Activated T-cell treated with anti-CD3 and anti-CD28 coated beads, Interleukin-2, amount 50 U/mL, for 4 hours (primary cell): ENCODE measurements around the gene ALDOB. TPM values are rescaled to one million over a fixed set of nuclear protein-coding genes. Genes with fewer than 3 reads are reported as not detected.

Source experiments
- ATAC-seq, 2 donors: fragments of 200-7000 bp; cut with Tn5 transposase; one replicate each; pipeline ENCODE4 v1.10.0; 2021
- DNase-seq: peaks from one replicate; pipeline ENCODE4 v3.0.0-alpha.2; 2020
- H3K27me3 Mint-ChIP-seq: one replicate; pipeline ENCODE4 v1.8.0; 2021; ENCODE audit warnings: low read depth, mixed read lengths
- H3K36me3 Mint-ChIP-seq: one replicate; pipeline ENCODE4 v1.8.0; 2022; ENCODE audit warnings: mixed read lengths; ENCODE audit not compliant: insufficient read depth
- H3K4me1 Mint-ChIP-seq: one replicate; pipeline ENCODE4 v1.8.0; 2021; ENCODE audit warnings: low read depth, mixed read lengths
- H3K4me3 Mint-ChIP-seq: one replicate; pipeline ENCODE4 v1.8.0; 2021; ENCODE audit warnings: mild to moderate bottlenecking, moderate library complexity, mixed read lengths
- H3K9me3 Mint-ChIP-seq: one replicate; pipeline ENCODE4 v1.8.0; 2021; ENCODE audit warnings: mixed read lengths
- total RNA-seq, 3 donors: library from RNA; stranded (reverse); gene quantifications; one replicate each; pipeline ENCODE4 v1.2.1, GENCODE V29; 2021

Gene ALDOB
- total RNA-seq, 3 donors from 2014 or later, result 0.79 to 1.3 (median 0.89) TPM

DNA sequence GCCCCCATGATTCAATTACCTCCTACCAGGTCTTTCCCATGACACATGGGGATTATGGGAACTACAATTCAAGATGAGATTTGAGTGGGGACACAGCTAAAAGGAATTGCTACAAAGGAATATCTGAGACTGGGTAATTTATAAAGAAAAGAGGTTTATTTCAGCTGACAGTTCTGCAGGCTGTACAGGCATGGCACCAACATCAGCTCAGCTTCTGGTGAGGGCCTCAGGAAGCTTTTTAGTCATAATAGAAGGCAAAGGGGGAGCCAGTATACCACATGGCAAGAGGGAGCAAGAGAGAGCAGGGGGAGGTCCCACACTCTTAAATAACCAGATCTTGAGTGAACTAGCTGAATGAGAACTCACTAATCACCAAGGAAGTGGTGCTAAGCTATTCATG lies 11.2 kb upstream of the ALDOB start:
- H3K36me3 Mint-ChIP-seq, result no peaks in the 10 kb centered on the region
- no peaks in the 10 kb centered on the region for H3K9me3 Mint-ChIP-seq
- peaks cover 10% of the 10 kb centered on the region for H3K4me1 Mint-ChIP-seq
- peaks cover 58% of the 10 kb centered on the region for H3K27me3 Mint-ChIP-seq
- H3K4me3 Mint-ChIP-seq, result no peak overlapping the region
- no peak for DNase-seq
- ATAC-seq, result no peak

DNA sequence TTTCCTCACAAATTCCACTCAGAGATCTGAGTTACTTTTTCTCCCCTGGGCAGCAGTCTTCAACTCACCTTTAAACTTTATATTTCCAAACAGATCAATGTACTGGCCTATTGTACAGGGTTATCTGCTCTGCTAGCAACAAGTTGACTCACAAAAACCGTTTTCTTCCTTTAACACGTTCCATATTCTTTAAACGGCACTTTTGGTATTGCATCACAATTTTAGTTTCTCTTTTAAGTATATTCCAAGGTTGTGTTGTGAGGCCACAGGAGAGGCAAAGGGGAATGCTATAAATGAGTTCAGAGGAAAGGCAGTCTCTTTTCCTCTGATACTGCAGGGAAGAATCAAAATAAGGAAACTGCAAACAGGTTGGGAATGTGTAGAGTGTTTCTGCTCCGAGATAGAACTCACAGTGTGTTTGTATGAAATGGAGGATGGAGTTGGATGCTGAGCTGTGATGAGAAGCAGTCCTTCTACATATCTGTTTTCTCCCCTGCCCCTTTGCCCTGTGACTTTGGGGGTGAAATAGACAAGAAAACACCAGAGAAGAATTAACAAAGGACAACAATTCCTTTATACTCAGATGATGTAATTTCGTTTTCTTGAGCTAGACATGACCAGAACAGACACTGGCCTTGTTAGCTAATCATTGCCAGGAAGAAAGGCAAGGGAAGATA lies 9.9 kb upstream of the ALDOB start:
- ATAC-seq, result no peak
- DNase-seq, result no peak
- H3K4me1 Mint-ChIP-seq, result peaks cover 10% of the 10 kb centered on the region
- peaks cover 56% of the 10 kb centered on the region for H3K27me3 Mint-ChIP-seq
- H3K4me3 Mint-ChIP-seq, result no peak overlapping the region
- H3K9me3 Mint-ChIP-seq, result no peaks in the 10 kb centered on the region
- H3K36me3 Mint-ChIP-seq, result no peaks in the 10 kb centered on the region

DNA sequence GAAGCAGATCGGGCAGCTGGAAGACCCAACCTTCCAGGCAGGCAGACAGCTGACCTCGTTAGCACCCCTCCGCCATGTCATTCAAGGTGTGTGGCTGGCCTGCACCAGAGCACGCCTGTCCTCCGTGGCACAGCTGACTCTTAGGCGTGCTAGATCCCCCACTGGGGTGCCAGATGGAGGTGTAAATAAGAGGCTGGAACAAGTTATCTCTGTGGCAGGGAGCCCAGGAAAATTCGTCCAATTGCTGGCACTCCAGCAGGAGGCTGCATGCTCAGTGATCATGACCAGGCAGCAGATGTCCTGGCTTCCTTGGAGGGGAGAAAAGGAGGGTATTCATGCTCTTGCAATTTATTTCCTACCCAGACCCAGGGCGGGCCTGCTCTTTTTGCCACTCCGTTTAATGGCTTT lies 7.8 kb upstream of the ALDOB start:
- peaks cover under 1% of the 10 kb centered on the region for H3K4me1 Mint-ChIP-seq

DNA sequence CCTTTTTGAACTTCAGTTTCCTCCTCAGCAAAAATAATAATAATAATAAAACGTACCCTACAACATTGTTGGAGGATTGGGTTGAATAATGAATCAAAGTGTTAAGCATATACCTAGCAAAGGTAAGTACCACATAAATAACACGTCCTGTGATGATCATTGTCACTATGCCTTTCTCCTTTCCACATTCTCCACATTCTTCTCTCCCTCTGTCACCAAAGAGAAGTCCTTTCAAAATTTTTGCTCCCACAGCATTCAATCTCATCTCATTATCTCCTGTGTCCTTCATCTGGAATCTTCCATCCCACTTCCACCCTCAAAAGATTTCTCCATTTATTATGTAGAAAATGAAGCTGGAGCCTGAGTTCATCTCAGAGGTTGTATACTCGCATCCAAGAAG lies 7.2 kb upstream of the ALDOB start:
- Mint-ChIP-seq H3K4me1 (no peaks in the 10 kb centered on the region), H3K36me3 (no peaks in the 10 kb centered on the region), H3K27me3 (peaks cover 49% of the 10 kb centered on the region), H3K4me3 (no peak overlapping the region), H3K9me3 (no peaks in the 10 kb centered on the region)
- ATAC-seq (no peak), DNase-seq (no peak)

More for the DNA sequence above, 7.8 kb upstream of the ALDOB start:
- no peaks in the 10 kb centered on the region for H3K36me3 Mint-ChIP-seq
- DNase-seq (no peak), ATAC-seq (no peak)
- peaks cover 52% of the 10 kb centered on the region for H3K27me3 Mint-ChIP-seq
- H3K4me3 Mint-ChIP-seq, result no peak overlapping the region
- no peaks in the 10 kb centered on the region for H3K9me3 Mint-ChIP-seq

DNA sequence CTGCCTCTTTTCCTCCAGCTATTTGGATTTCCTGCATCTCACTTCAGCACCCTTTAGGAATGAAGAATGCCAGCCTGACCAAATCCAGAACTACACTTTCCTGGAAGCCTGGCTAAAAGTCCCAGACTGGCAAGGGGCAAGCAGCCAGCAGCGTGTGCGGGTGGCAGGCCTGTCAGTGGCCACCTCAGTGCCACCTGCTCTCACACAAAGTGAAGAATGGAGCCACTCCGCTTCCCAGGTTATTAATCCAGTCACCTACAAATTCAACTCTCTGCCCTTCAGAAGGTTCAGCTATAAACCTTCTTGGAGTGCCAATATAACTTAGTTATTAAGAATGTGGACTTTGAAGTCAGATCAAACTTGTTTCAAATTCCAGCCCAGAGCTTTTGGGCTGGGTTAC lies 6.7 kb upstream of the ALDOB start:
- no peaks in the 10 kb centered on the region for H3K36me3 Mint-ChIP-seq
- H3K9me3 Mint-ChIP-seq, result no peaks in the 10 kb centered on the region
- ATAC-seq (no peak), DNase-seq (no peak)
- peaks cover 50% of the 10 kb centered on the region for H3K27me3 Mint-ChIP-seq
- no peak overlapping the region for H3K4me3 Mint-ChIP-seq
- no peaks in the 10 kb centered on the region for H3K4me1 Mint-ChIP-seq

DNA sequence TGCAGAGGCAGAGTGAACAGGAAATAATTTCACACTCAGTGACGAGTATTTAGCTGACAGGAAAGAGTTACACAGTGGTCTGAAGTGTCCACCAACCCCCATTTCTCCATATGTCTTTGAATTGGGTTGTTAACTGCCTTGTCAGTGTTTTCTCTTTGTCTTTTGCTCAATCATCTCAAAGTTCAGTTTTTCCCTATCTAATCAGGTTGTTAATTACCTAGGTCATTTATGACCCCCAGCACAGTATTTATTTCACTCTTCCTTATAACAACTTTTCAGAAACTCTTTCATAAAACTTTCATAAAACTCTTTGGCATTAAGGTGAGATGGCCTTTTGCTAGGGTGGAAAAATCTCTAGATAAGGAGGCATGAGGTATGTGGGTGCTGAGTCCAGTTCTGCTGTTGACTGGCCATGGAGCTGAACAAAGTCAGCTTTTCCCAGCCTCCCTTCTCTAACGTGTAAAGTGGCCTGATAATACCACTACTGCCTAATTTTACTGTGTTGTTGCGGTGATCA lies 5.2 kb upstream of the ALDOB start:
- no peaks in the 10 kb centered on the region for H3K9me3 Mint-ChIP-seq
- no peak for DNase-seq
- peaks cover 44% of the 10 kb centered on the region for H3K27me3 Mint-ChIP-seq
- no peaks in the 10 kb centered on the region for H3K36me3 Mint-ChIP-seq
- H3K4me3 Mint-ChIP-seq, result no peak overlapping the region
- no peak for ATAC-seq
- no peaks in the 10 kb centered on the region for H3K4me1 Mint-ChIP-seq

DNA sequence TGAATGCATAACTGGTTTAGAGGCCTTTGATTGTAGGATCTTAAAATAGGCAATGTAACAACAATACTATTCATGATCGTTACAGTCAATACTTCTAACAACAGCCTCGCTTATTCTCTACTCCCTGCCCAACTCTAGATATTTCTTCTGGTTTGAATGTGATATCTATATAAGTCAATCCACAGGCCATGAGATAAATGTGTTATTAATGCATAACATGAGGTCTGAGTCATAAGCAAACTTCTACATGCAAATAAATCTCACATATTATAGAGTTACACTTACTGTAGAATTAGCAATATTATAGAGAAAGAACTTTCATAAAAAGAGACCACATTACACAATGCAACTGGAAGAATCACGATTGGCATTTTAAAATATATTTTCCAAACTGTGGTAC lies 2.9 kb upstream of the ALDOB start:
- DNase-seq (no peak), ATAC-seq (no peak)
- no peaks in the 10 kb centered on the region for H3K9me3 Mint-ChIP-seq
- no peak overlapping the region for H3K4me3 Mint-ChIP-seq
- H3K27me3 Mint-ChIP-seq, result peaks cover 27% of the 10 kb centered on the region
- H3K4me1 Mint-ChIP-seq, result no peaks in the 10 kb centered on the region
- H3K36me3 Mint-ChIP-seq, result no peaks in the 10 kb centered on the region

DNA sequence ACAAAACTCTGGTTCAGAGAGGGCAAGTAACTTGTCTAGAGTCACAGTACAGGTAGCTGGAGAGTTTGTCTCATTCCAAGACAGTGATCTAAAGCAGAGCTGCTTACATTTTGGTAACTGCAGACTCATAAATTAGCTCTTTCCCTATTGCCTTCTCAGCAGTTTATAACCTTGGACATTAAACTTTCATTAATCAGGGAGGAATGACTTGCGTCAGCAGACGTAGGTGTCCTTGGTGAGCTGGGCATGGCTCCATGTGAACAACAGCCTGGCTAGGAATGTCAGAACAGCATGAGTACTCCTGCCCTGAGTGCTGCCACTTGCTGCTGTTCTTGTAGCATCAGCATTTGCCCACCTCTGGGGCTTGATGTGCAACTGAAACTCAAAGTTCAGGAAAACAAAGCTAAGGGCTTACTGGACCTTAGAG lies 2.2 kb upstream of the ALDOB start:
- no peaks in the 10 kb centered on the region for H3K36me3 Mint-ChIP-seq
- H3K9me3 Mint-ChIP-seq, result no peaks in the 10 kb centered on the region
- DNase-seq (no peak), ATAC-seq (no peak)
- H3K4me1 Mint-ChIP-seq, result no peaks in the 10 kb centered on the region
- peaks cover 24% of the 10 kb centered on the region for H3K27me3 Mint-ChIP-seq
- no peak overlapping the region for H3K4me3 Mint-ChIP-seq

DNA sequence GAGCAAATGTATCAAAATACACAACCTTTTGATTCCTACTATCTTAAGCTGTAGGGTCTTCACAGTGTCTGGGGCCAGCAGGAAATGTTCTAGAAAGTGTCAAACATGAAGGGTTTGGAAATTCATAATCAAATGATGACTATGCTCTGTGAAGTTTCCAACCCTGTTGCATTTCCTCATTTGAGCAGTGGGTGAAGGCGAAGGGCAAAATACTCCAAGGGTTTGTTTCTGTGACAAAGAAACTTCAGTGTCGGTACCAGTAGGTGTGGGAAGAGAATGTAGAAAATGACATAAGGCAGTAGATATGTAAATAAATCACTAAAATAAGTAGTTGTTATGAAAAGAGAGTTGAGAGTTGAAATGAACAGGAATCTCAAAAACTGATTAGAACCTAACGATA lies 576 bp downstream of the ALDOB start:
- Mint-ChIP-seq H3K4me3 (no peak overlapping the region), H3K4me1 (no peaks in the 10 kb centered on the region), H3K9me3 (no peaks in the 10 kb centered on the region), H3K36me3 (no peaks in the 10 kb centered on the region), H3K27me3 (peaks cover 18% of the 10 kb centered on the region)
- DNase-seq (no peak), ATAC-seq (no peak)

DNA sequence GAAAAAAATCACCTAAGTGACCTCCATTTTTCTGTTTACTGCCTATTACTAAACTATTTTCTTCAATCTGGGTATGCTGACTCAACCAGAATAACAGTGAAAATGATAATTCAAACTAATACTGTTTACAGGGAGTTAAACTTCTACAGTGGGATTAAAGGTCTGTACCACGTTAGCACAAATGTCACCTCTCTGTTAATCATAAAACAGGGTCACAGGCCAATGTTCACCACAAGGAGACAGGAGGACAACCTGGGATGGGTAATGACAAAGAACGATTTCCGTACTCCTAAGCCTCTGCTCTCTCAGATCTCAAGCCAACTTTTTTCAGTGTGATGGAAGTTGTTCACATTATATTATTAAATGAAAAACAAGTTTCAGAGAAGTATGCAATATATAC lies 2.3 kb downstream of the ALDOB start:
- Mint-ChIP-seq H3K36me3 (no peaks in the 10 kb centered on the region), H3K9me3 (no peaks in the 10 kb centered on the region), H3K4me3 (no peak overlapping the region), H3K4me1 (no peaks in the 10 kb centered on the region), H3K27me3 (peaks cover 18% of the 10 kb centered on the region)
- DNase-seq (no peak), ATAC-seq (no peak)

DNA sequence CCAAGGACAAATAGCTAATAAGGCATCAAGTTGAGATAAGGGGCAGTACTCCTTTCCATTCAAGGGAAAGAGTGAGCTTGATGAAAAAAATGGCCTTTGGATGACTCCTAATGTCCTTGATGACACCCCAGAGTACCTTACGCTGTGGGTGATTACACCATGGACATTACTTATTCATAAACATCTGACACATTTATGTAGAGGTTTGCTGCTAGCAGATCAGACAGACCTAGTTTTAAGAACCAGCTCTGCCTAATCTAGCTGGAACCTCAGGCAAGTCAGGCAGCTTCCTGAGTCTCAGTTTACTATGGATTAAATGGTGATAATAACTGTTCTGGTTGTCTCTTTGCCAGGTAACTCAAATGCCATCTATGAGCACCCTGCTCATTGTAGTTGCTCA lies 2.8 kb downstream of the ALDOB start:
- H3K4me1 Mint-ChIP-seq, result no peaks in the 10 kb centered on the region
- ATAC-seq (no peak), DNase-seq (no peak)
- no peak overlapping the region for H3K4me3 Mint-ChIP-seq
- H3K9me3 Mint-ChIP-seq, result no peaks in the 10 kb centered on the region
- no peaks in the 10 kb centered on the region for H3K36me3 Mint-ChIP-seq
- H3K27me3 Mint-ChIP-seq, result peaks cover 18% of the 10 kb centered on the region

DNA sequence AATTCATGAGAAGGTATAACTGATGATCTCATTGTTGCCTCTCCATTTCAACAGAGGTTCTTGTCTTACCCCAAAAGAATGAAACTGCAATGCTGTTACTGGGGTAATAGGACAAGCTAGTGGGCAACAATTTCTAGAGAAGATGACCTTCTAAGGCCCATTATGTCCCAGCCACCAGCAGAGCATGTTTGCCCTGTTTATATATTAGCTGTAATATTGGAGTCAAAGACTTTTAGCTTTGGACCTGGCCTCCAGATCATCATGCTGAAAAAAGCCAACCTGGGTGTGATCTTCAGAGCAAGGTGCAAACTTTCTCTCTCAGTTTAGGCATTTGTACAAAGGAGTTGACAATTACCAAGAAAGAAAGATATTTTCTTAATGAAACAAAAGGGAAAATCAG lies 3.4 kb downstream of the ALDOB start:
- Mint-ChIP-seq H3K4me1 (no peaks in the 10 kb centered on the region), H3K4me3 (no peak overlapping the region), H3K36me3 (no peaks in the 10 kb centered on the region), H3K9me3 (no peaks in the 10 kb centered on the region), H3K27me3 (peaks cover 16% of the 10 kb centered on the region)
- ATAC-seq (no peak), DNase-seq (no peak)

DNA sequence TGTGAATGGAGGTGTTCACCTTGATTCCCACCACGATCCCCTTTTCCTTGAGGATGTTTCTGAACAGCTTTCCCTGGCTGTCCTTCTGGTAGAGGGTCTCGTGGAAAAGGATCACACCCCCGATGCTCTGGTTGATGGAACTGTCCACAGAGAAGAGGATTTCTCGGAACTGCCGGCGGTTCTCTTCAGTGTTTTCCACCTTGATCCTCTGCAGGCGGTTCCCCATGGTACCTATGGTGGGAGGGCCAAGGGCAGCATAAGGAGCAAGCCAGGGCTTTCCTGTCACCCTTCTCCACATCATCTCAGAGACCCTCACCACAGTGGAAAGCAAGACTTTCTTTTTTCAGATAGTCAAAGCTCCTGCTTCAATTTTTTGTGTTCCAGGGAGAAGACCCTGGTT lies 5.8 kb downstream of the ALDOB start:
- Mint-ChIP-seq H3K27me3 (peaks cover 10% of the 10 kb centered on the region), H3K4me1 (no peaks in the 10 kb centered on the region), H3K36me3 (no peaks in the 10 kb centered on the region), H3K9me3 (no peaks in the 10 kb centered on the region), H3K4me3 (no peak overlapping the region)
- no peak for ATAC-seq
- no peak for DNase-seq

DNA sequence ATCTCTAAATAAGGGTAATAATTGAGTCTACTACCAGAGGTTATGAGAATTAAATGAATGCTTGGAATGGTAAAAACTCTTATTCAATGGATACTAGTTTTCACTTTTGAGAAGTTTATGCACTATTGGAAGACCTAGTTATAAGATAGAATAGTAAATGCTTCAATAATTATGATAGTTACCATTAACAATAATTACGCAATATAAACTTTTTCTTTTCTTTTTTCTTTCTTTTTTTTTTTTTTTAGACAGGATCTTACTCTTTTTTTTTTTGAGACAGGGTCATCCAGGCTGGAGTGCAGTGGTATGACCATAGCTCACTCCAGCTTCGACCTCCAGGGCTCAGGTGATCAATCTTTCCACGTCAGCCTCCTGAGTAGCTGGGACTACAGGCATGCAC lies 6.7 kb downstream of the ALDOB start:
- no peaks in the 10 kb centered on the region for H3K36me3 Mint-ChIP-seq
- H3K4me3 Mint-ChIP-seq, result no peak overlapping the region
- no peak for DNase-seq
- H3K9me3 Mint-ChIP-seq, result peaks cover 4% of the 10 kb centered on the region
- no peaks in the 10 kb centered on the region for H3K4me1 Mint-ChIP-seq
- no peak for ATAC-seq
- peaks cover 10% of the 10 kb centered on the region for H3K27me3 Mint-ChIP-seq

DNA sequence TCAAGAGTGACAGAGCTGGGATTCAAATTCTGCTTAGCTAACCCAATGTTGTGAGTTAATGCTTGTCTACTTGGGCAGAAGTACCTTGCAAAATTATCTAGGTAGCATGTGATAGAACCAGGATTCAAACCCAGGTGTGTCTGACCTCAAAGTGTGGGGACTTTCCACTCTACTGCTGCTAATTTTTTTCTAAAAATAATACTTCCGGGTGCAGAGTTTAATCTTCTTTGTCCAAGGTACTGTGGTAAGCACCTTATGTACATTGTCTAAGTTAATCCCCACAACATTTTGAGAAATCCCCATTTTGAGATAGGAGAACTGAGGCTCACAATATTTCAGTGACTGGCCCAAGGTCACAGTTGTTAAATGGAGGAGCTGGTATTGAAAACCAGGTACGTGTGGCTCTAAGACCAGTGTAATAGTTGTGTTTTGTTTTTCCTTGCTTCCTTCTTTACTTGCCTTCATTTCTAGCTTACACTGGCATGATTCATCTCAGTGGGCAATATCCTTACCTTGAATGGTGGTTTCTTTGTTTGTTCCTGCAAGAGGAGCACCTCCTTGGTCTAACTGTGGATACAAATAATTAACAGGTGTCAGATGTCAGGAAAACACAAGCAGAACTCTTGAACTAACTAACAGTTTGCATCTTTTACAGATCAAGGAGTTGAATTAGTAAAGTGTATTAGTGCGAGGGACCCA lies 7.5 kb downstream of the ALDOB start:
- H3K9me3 Mint-ChIP-seq, result peaks cover 8% of the 10 kb centered on the region
- H3K36me3 Mint-ChIP-seq, result no peaks in the 10 kb centered on the region
- DNase-seq, result no peak
- no peaks in the 10 kb centered on the region for H3K4me1 Mint-ChIP-seq
- ATAC-seq, result no peak
- no peak overlapping the region for H3K4me3 Mint-ChIP-seq
- H3K27me3 Mint-ChIP-seq, result peaks cover 10% of the 10 kb centered on the region
